ENCODE measurements around the gene GLRB. TPM values are rescaled to one million over a fixed set of nuclear protein-coding genes. Genes with fewer than 3 reads are reported as not detected.
A peak's percentile ranks its signal among the peaks of the same experiment; 100 is the strongest.
"Not testable (repeated sequence)": the region's sequence is repeated elsewhere in the genome, so short reads cannot be mapped to it uniquely, and the experiment has no call there.

GLRB gene
- total RNA-seq: 7.8 TPM
- long read RNA-seq, transcript GLRB-201 (10 exons, 3,126 nt): major isoform, 60 of 69 reads
- long read RNA-seq, partial matches to known transcripts: 3 of 69 reads
- long read RNA-seq, other reads (novel, unspliced or antisense): 3 of 69 reads

- DNase-seq: peak; percentile 42
- peak; percentile 98 for ATAC-seq (ENCODE audit: poor library complexity)
- intact Hi-C loops (cut with DNase I): no loop called here
Measured at GRCh38 chr4:157075811-157076577, at the start of gene GLRB. Gene GLRB, plus strand, starts transcription at chr4:157076150. Its CDS starts 1,875 bp downstream, at chr4:157078025.

GRCh38 chr4:157035471-157035870 lies 40.5 kb upstream of the GLRB start:
- intact Hi-C loops (cut with DNase I): no loop called here
- DNase-seq: no peak
- no peak for ATAC-seq (ENCODE audit: poor library complexity)

GRCh38 chr4:157040405-157040804 lies 35.5 kb upstream of the GLRB start:
- intact Hi-C loops (cut with DNase I): loop anchor here (5.0 to 10.0 kb wide), 2 partner anchors 446 to 563 kb away; no protein-coding TSS in a partner anchor
- no peak for ATAC-seq (ENCODE audit: poor library complexity)
- DNase-seq: no peak

DNA sequence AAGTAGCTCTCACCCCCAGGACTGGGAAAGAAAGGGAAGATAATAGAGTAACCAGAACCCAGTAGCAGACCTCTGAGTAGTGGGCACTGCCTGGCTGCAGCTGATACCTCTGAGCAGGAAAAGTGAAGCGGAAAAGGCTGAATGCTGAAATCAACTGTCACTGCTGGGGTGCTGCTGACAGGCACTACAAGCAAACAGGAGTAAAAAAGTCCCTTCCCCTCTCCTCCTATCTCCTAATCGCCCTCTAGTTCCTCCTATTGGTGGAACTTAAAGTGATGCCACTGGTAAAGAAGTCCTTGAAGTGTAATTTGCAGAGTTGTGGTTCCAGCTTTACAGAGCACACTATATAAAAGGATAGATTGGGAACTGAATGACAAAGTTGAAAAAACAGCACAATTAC lies 32.8 kb upstream of the GLRB start:
- no peak for ATAC-seq (ENCODE audit: poor library complexity)
- intact Hi-C loops (cut with DNase I): loop anchor here (5.0 to 10.0 kb wide), 2 partner anchors 448 to 566 kb away; no protein-coding TSS in a partner anchor
- no peak for DNase-seq

DNA sequence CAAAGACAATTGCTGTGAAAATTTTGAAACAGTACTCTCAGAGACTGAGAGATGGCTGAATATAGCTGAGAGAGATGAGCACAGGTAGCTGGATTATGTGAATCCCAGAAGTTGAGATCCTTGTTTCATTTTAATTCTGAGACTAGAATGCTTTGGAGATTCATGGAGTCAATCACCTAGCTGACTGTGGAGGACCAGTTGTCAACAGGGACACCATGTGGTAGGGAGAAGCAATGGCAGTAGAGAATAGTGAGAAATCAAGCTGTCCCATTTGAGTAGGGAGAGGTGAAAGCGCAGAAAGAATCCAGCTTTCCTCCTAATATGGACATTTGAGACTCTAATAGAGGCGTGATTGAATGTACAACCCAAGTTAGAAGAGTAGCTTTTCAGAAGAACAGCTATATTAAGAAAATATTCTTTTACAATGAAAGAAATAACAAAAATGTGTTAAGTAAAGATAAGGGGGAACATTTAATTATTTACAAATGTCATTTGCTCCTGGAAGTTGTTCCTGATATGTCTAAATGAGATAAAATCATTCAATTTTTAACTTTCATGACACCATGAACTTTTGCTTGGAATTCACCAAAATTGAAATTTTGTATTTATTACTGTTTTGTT lies 30.3 kb upstream of the GLRB start:
- no peak for DNase-seq
- peak; percentile 85 for ATAC-seq (ENCODE audit: poor library complexity)
- intact Hi-C loops (cut with DNase I): loop anchor here (10.0 kb wide), 1 partner anchor 451 kb away; no protein-coding TSS in a partner anchor

DNA sequence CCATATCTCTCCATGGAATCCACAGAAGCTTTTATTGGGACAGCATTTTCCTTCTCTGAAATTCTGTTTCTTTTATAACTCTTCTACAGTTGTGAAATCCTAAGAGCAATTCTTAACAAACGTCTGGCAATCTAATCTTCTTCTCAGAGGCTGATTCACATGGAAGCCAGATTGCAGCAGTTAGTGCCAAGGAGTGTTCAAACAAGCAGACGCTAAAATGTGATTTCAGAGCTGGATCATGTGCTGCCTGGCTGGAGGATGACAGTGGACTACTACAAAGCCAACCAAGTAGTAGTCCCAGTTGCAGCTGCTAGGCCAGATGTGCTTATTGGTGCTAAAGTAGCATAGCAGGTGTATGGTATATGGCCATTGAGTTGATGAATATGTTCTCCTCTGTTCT lies 27.7 kb upstream of the GLRB start:
- DNase-seq (peak; percentile 45), ATAC-seq (ENCODE audit: poor library complexity) (peak; percentile 58)
- intact Hi-C loops (cut with DNase I): loop anchor here (10.0 kb wide), 1 partner anchor 453 kb away; no protein-coding TSS in a partner anchor

- ATAC-seq (ENCODE audit: poor library complexity): no peak
- intact Hi-C loops (cut with DNase I): no loop called here
- DNase-seq: no peak
Measured at GRCh38 chr4:157050561-157050960, 25.4 kb upstream of the GLRB start.

DNA sequence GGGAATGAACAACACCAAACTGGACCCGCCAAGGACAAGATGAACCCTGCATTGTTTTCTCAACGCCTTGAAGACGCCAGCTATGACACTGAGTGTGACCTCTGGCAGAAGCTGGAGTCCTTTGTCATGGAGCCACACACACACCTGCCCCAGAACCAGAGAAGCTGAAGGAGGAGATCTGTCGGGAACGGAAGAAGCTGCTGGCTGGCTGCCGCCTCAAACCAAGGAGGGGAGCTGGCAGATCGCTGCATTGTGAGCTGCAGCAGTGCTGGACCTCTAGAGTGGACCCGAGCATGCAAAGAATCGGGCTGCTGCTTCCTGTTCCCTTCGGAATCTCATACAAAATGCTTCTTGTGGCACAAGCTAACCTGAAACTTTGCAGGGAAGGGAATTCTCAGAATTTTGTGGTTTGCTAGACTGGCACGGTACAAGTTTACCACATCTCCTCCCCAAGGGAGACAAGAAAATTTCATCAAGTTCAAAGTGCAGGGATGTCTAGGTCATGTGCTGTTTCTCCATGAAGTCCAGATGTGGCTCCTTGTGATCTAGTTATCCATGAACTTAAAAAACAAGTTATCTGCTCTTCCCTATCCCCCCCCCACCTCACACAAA lies 23.4 kb upstream of the GLRB start:
- intact Hi-C loops (cut with DNase I): no loop called here
- DNase-seq (no peak), ATAC-seq (ENCODE audit: poor library complexity) (no peak)

GRCh38 chr4:157057218-157057617 lies 18.7 kb upstream of the GLRB start:
- ATAC-seq (ENCODE audit: poor library complexity) (no peak), DNase-seq (no peak)
- intact Hi-C loops (cut with DNase I): no loop called here

DNA sequence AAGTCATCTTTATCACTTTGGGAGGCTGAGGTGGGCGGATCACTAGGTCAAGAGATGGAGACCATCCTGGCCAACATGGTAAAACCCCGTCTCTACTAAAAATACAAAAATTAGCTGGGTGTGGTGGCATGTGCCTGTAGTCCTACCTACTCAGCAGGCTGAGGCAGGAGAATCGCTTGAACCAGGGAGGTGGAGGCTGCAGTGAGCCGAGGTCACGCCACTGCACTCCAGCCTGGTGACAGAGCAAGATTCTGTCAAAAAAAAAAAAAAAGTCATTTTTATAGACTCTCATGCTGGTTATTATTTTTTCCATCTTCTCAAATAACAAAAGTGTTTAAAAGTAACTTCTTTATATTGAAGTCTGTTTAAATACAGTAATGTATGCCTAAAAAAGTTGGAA lies 17.1 kb upstream of the GLRB start:
- intact Hi-C loops (cut with DNase I); ATAC-seq (ENCODE audit: poor library complexity); DNase-seq: not testable (repeated sequence)

- intact Hi-C loops (cut with DNase I): no loop called here
- DNase-seq (no peak), ATAC-seq (ENCODE audit: poor library complexity) (no peak)
Measured at GRCh38 chr4:157072002-157072401, 3.9 kb upstream of the GLRB start.

DNA sequence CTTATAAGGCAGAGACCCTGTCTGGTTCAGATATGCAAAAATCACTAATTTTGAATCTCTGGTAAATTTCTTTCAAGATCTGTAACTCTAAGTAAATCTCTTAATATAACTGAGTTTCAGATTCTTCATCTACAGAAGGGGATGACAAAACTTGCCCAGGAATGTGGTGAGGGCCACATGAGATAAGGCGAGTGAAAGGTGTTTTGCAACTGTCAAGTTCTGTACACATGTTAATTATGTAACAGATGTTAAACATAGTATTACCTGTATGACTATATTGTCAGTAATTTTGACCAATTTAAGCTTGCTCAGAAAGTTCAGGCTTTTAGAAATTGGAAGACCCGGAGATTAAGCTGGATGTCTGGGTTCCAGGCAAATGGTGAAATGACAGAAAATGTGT lies 549 bp upstream of the GLRB start:
- no peak for ATAC-seq (ENCODE audit: poor library complexity)
- no peak for DNase-seq
- intact Hi-C loops (cut with DNase I): no loop called here

GRCh38 chr4:157076578-157076947 lies 613 bp downstream of the GLRB start:
- no peak for ATAC-seq (ENCODE audit: poor library complexity)

DNA sequence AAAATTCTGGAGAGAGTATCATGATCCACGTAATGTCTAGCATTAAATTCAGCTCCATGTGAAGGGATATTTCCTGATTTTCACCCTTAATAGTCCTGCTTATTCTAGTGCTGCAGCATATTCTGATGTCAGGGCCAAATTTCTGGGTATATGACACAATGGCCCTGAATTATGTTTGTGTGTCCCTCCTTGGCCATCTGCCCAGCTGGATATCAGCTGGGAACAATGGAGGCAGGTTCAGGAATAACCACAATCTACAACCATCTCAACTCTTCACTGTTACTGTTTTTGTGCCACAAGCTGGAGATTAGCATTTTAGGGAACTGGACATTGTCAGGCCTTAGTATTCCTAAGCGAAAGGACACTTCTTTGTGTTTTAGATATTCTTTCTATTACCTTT lies 3.5 kb downstream of the GLRB start:
- intact Hi-C loops (cut with DNase I): no loop called here
- ATAC-seq (ENCODE audit: poor library complexity) (no peak), DNase-seq (no peak)

More at GRCh38 chr4:157076578-157076947, 613 bp downstream of the GLRB start:
- no peak for DNase-seq
- intact Hi-C loops (cut with DNase I): no loop called here

DNA sequence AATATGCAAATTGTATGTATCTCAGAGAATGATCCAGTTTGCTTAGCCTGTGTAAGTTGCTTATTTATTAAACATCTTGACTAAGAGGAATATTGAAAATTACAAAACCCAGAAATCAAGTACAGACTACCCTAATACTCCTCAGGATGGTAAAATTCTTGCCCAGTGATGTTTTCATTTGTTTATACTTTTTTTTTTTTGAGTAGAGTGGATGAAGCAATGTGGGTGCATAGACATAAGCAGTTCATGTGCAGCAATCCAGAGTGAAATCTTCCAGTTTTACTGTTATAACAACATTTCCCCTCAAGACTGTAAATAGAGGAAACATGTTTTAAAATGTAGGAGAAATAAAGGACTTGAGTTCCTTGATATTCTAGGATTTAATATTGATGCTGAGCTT lies 4.7 kb downstream of the GLRB start:
- ATAC-seq (ENCODE audit: poor library complexity) (no peak), DNase-seq (no peak)
- intact Hi-C loops (cut with DNase I): no loop called here

- intact Hi-C loops (cut with DNase I): no loop called here
- DNase-seq: no peak
- no peak for ATAC-seq (ENCODE audit: poor library complexity)
Measured at GRCh38 chr4:157095716-157096115, 19.8 kb downstream of the GLRB start.

DNA sequence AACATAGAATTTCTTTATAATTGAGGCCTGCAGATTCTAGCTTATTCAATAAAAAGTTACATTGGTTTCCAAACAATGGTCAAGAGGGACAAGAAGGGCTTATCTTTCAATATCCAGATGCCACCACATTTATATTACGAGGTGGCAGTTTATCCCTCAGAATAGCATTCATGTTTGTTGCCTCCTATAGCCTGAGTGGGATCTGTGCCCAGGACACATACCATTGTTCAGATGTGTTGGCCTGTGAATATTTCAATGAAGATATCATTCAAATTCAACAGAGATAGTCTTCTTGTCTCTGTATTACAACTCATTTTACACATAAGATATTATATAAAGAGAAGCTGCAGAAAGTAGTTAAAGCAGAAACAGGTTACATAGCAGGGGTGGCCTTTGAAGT lies 20.5 kb downstream of the GLRB start:
- intact Hi-C loops (cut with DNase I): no loop called here
- ATAC-seq (ENCODE audit: poor library complexity): no peak

DNA sequence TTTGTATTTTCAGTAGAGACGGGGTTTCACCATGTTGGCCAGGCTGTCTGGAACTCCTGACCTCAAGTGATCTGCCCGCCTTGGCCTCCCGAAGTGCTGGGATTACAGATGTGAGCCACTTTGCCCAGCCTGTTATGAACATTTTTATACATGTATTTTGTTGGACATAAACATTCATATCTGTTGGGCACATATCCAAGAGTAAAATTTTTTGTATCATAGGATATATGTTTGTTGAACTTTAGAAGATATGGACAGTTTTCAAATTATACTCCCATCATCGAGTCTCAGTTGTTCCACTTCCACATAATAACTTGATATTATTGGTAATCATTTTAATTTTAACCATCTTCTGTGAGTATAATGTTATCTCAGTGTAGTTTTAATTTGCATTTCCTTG lies 23.6 kb downstream of the GLRB start:
- intact Hi-C loops (cut with DNase I): no loop called here
- ATAC-seq (ENCODE audit: poor library complexity) (no peak), DNase-seq (no peak)

More for the DNA sequence above, 20.5 kb downstream of the GLRB start:
- DNase-seq: no peak

GRCh38 chr4:157104541-157104940 lies 28.6 kb downstream of the GLRB start:
- no peak for DNase-seq

More at GRCh38 chr4:157104541-157104940, 28.6 kb downstream of the GLRB start:
- intact Hi-C loops (cut with DNase I): no loop called here
- no peak for ATAC-seq (ENCODE audit: poor library complexity)

Data from Right ventricle myocardium superior (tissue), 1 donor.